Activated CD8-positive, alpha-beta memory T cell treated with anti-CD3 and anti-CD28 coated beads, Interleukin-2, amount 50 U/mL, for 4 hours (primary cell): ENCODE data around the gene TSPAN9.

Source experiments
- DNase-seq: peaks from one replicate; pipeline ENCODE4 v3.0.0-alpha.2; 2020

The TSPAN9 gene

GRCh38 chr12:3215410-3215975 is 138.3 kb downstream of the TSPAN9 start:
- DNase-seq = no peak

- DNase-seq = no peak
These were observed 138.9 kb downstream of the TSPAN9 start for GRCh38 chr12:3216097-3216496.

GRCh38 chr12:3216726-3217682 is 139.8 kb downstream of the TSPAN9 start:
- DNase-seq = no peak

GRCh38 chr12:3217683-3218079 is 140.5 kb downstream of the TSPAN9 start:
- DNase-seq = no peak

- DNase-seq = no peak
These were observed 141.3 kb downstream of the TSPAN9 start for GRCh38 chr12:3218228-3219171.

- no peak for DNase-seq
These were observed 142.1 kb downstream of the TSPAN9 start for GRCh38 chr12:3219233-3219632.

GRCh38 chr12:3220382-3221321 is 143.5 kb downstream of the TSPAN9 start:
- no peak for DNase-seq

GRCh38 chr12:3222306-3222705 is 145.1 kb downstream of the TSPAN9 start:
- DNase-seq = no peak

GRCh38 chr12:3222979-3223378 is 145.8 kb downstream of the TSPAN9 start:
- DNase-seq = no peak

GRCh38 chr12:3223601-3224529 is 146.7 kb downstream of the TSPAN9 start:
- DNase-seq = no peak

GRCh38 chr12:3224530-3224903 is 147.3 kb downstream of the TSPAN9 start:
- DNase-seq = no peak

GRCh38 chr12:3225154-3225795 is 148.1 kb downstream of the TSPAN9 start:
- DNase-seq = no peak

- DNase-seq = no peak
These were observed 148.6 kb downstream of the TSPAN9 start for GRCh38 chr12:3225796-3226180.

- DNase-seq = no peak
These were observed 149.1 kb downstream of the TSPAN9 start for GRCh38 chr12:3226264-3226663.

- no peak for DNase-seq
These were observed 150.1 kb downstream of the TSPAN9 start for GRCh38 chr12:3227076-3227975.

GRCh38 chr12:3228552-3228951 is 151.4 kb downstream of the TSPAN9 start:
- DNase-seq = no peak

- no peak for DNase-seq
These were observed 152.4 kb downstream of the TSPAN9 start for GRCh38 chr12:3229577-3229976.

GRCh38 chr12:3230758-3231375 is 153.7 kb downstream of the TSPAN9 start:
- DNase-seq = no peak

GRCh38 chr12:3231399-3231876 is 154.3 kb downstream of the TSPAN9 start:
- DNase-seq = no peak
